HepG2 (cell line): Measurements from ENCODE around the gene SCN4B. TPM values are rescaled to one million over a fixed set of nuclear protein-coding genes. Genes with fewer than 3 reads are reported as not detected.

ENCODE experiments used
- BHLHE40 ChIP-seq: IDR thresholded peaks from 2 replicates; pipeline ENCODE4 v1.6.1; 2011; ENCODE audit warnings: low read length, improper control_type of control experiment
- CENPT ChIP-seq: sonication (generic); formaldehyde crosslinking; IDR thresholded peaks from 2 replicates; pipeline ENCODE4 v1.8.0; 2022; ENCODE audit warnings: low read depth, mild to moderate bottlenecking, moderate library complexity, missing genetic modification reagents
- HES4 ChIP-seq: sonication (generic); formaldehyde crosslinking; IDR thresholded peaks from 2 replicates; pipeline ENCODE4 v1.9.0; 2021; ENCODE audit warnings: mild to moderate bottlenecking, missing genetic modification reagents, borderline replicate concordance
- HOXD1 ChIP-seq: sonication (generic); formaldehyde crosslinking; IDR thresholded peaks from 2 replicates; pipeline ENCODE4 v1.5.0; 2020; ENCODE audit warnings: missing genetic modification reagents
- NR2F2 ChIP-seq: IDR thresholded peaks from 2 replicates; pipeline ENCODE4 v1.6.1; 2012; ENCODE audit warnings: low read depth, inconsistent platforms, borderline replicate concordance
- PITX1 ChIP-seq: sonication (generic); formaldehyde crosslinking; IDR thresholded peaks from 2 replicates; pipeline ENCODE4 v1.5.1; 2020; ENCODE audit warnings: mild to moderate bottlenecking, missing genetic modification reagents
- POLR2A ChIP-seq, 2 experiments: IDR thresholded peaks; 2 replicates each; pipeline ENCODE4 v1.6.1; 2011; ENCODE audit warnings: low read depth in 2 of 2, low read length in 2 of 2, mild to moderate bottlenecking in 1 of 2, moderate library complexity in 1 of 2; ENCODE audit not compliant: insufficient read depth in 1 of 2
- SMAD1 ChIP-seq: sonication (generic); formaldehyde crosslinking; IDR thresholded peaks from 2 replicates; pipeline ENCODE4 v1.4.0; 2020; ENCODE audit warnings: missing genetic modification reagents, low read depth, mild to moderate bottlenecking, borderline replicate concordance
- TCF7 ChIP-seq: sonication (generic); IDR thresholded peaks from 2 replicates; pipeline ENCODE4 v1.6.1; 2016; ENCODE audit warnings: antibody characterized with exemption, low read depth
- ZBTB20 ChIP-seq: sonication (generic); formaldehyde crosslinking; IDR thresholded peaks from 2 replicates; pipeline ENCODE4 v1.8.1; 2023; ENCODE audit warnings: missing genetic modification reagents, low read depth, mild to moderate bottlenecking, borderline replicate concordance
- ZNF264 ChIP-seq: sonication (generic); formaldehyde crosslinking; IDR thresholded peaks from 2 replicates; pipeline ENCODE4 v1.4.0; 2020; ENCODE audit warnings: missing genetic modification reagents
- ZNF282 ChIP-seq: fragments of 450-650 bp; IDR thresholded peaks from 2 replicates; pipeline ENCODE4 v1.6.1; 2018; ENCODE audit not compliant: partially characterized antibody
- ZNF3 ChIP-seq: IDR thresholded peaks from 2 replicates; pipeline ENCODE4 v1.7.0; 2017; ENCODE audit warnings: inconsistent platforms
- ZNF382 ChIP-seq: sonication (generic); formaldehyde crosslinking; IDR thresholded peaks from 2 replicates; pipeline ENCODE4 v1.5.0; 2020; ENCODE audit warnings: missing genetic modification reagents, mild to moderate bottlenecking, borderline replicate concordance
- ZNF614 ChIP-seq: IDR thresholded peaks from 2 replicates; pipeline ENCODE4 v1.6.1; 2018; ENCODE audit warnings: missing biosample characterization, missing genetic modification reagents, inconsistent platforms, borderline replicate concordance
- polyA plus RNA-seq, 8 experiments: library from polyadenylated mRNA; depleted of rRNA in 3 of 8; stranded (reverse) in 7 of 8; unstranded in 1 of 8; fragments of >200 nt; fragmentation: Illumina TruSeq in 4 of 8; extraction: Trizol in 4 of 8; gene quantifications; 2 replicates each; pipeline versions ENCODE4 v1.2.1 to v1.2.3, GENCODE V29; 2011 to 2016; ENCODE audit warnings: low read depth in 4 of 8, missing spikeins in 1 of 8, mixed read lengths in 1 of 8; ENCODE audit not compliant: insufficient read depth in 1 of 8
- total RNA-seq, 5 experiments: library from RNA; depleted of rRNA; stranded (reverse); fragments of >200 nt; fragmentation: Illumina TruSeq; extraction: Trizol; gene quantifications; 2 replicates each; pipeline ENCODE4 v1.2.3, GENCODE V29; 2016; ENCODE audit warnings: low read depth in 1 of 5
- TF ChIP-seq, protein P1 (sequence below): IDR thresholded peaks from 2 replicates; pipeline ENCODE4 v1.6.1; 2016; ENCODE audit warnings: missing biosample characterization, missing genetic modification reagents, low read depth
- TF ChIP-seq, protein P2 (sequence below): sonication (generic); formaldehyde crosslinking; IDR thresholded peaks from 2 replicates; pipeline ENCODE4 v1.9.0; 2021; ENCODE audit warnings: missing genetic modification reagents, borderline replicate concordance
- TF ChIP-seq, protein P3 (sequence below): sonication (generic); formaldehyde crosslinking; IDR thresholded peaks from 2 replicates; pipeline ENCODE4 v1.4.0; 2020; ENCODE audit warnings: missing genetic modification reagents, borderline replicate concordance
- TF ChIP-seq, protein P4 (sequence below): sonication (generic); formaldehyde crosslinking; IDR thresholded peaks from 2 replicates; pipeline ENCODE4 v1.4.0; 2020; ENCODE audit warnings: missing genetic modification reagents, mild to moderate bottlenecking, borderline replicate concordance
- TF ChIP-seq, protein P5 (sequence below): IDR thresholded peaks from 2 replicates; pipeline ENCODE4 v1.6.1; 2012; ENCODE audit warnings: low read depth, low read length, improper control_type of control experiment

SCN4B gene
- total and polyA plus RNA-seq, 2 of the 13 experiments (the other 11 are each of a cell fraction or from before 2014, with no cell fraction given) = 0.04 to 0.29 TPM

DNA sequence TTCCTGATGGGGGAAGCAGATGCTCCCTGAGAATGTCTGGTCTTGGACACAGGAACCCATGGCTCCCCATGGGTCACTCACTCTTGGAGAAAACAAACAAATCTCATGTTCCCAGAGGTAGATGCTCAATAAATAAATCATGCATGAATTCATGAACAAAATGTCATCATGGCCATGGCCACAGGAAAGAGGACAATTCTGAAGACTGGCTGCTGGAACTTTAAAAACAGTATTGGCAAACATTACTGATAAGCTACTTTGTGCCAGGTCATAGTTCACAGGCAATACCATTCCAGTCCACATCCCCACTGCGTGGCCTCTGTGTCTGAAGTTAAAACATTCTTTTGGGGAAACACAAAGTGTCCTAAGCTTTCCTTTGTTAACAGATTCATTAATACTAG lies 56.7 kb downstream of the SCN4B start (continued):
- TF ChIP-seq SMAD1 (no peak), ZNF614 (CRISPR knock-in tag) (peak; percentile 58; the same call in 1 of the 2 replicates), CENPT (CRISPR knock-in tag) (no peak), ZNF382 (CRISPR knock-in tag) (no peak), TCF7 (peak; percentile 85), ZNF264 (CRISPR knock-in tag) (no peak; the same call in 1 of the 2 replicates), HES4 (CRISPR knock-in tag) (no peak), HOXD1 (CRISPR knock-in tag) (no peak), POLR2A (IDR thresholded peaks at IDR 0.05; ENCODE audit: insufficient read depth in 1 of 2, low read depth in 2 of 2, low read length in 2 of 2) (no peak), NR2F2 (peak; percentile 91), ZNF3 (no peak), ZBTB20 (peak; percentile 85; the same call in 1 of the 2 replicates), PITX1 (CRISPR knock-in tag) (peak; percentile 76), ZNF282 (no peak), BHLHE40 (no peak)
- TF ChIP-seq, protein P1, sequence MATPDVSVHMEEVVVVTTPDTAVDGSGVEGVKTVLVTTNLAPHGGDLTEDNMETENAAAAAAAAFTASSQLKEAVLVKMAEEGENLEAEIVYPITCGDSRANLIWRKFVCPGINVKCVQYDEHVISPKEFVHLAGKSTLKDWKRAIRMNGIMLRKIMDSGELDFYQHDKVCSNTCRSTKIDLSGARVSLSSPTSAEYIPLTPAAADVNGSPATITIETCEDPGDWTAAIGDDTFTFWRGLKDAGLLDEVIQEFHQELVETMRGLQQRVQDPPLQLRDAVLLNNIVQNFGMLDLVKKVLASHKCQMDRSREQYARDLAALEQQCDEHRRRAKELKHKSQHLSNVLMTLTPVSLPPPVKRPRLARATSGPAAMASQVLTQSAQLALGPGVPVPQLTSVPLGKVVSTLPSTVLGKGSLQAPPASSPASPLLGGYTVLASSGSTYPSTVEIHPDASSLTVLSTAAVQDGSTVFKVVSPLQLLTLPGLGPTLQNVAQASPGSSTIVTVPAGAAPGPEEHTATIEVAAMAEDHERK (CRISPR knock-in tag) = no peak
- TF ChIP-seq, protein P2, sequence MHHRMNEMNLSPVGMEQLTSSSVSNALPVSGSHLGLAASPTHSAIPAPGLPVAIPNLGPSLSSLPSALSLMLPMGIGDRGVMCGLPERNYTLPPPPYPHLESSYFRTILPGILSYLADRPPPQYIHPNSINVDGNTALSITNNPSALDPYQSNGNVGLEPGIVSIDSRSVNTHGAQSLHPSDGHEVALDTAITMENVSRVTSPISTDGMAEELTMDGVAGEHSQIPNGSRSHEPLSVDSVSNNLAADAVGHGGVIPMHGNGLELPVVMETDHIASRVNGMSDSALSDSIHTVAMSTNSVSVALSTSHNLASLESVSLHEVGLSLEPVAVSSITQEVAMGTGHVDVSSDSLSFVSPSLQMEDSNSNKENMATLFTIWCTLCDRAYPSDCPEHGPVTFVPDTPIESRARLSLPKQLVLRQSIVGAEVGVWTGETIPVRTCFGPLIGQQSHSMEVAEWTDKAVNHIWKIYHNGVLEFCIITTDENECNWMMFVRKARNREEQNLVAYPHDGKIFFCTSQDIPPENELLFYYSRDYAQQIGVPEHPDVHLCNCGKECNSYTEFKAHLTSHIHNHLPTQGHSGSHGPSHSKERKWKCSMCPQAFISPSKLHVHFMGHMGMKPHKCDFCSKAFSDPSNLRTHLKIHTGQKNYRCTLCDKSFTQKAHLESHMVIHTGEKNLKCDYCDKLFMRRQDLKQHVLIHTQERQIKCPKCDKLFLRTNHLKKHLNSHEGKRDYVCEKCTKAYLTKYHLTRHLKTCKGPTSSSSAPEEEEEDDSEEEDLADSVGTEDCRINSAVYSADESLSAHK (CRISPR knock-in tag) = no peak
- TF ChIP-seq, protein P3, sequence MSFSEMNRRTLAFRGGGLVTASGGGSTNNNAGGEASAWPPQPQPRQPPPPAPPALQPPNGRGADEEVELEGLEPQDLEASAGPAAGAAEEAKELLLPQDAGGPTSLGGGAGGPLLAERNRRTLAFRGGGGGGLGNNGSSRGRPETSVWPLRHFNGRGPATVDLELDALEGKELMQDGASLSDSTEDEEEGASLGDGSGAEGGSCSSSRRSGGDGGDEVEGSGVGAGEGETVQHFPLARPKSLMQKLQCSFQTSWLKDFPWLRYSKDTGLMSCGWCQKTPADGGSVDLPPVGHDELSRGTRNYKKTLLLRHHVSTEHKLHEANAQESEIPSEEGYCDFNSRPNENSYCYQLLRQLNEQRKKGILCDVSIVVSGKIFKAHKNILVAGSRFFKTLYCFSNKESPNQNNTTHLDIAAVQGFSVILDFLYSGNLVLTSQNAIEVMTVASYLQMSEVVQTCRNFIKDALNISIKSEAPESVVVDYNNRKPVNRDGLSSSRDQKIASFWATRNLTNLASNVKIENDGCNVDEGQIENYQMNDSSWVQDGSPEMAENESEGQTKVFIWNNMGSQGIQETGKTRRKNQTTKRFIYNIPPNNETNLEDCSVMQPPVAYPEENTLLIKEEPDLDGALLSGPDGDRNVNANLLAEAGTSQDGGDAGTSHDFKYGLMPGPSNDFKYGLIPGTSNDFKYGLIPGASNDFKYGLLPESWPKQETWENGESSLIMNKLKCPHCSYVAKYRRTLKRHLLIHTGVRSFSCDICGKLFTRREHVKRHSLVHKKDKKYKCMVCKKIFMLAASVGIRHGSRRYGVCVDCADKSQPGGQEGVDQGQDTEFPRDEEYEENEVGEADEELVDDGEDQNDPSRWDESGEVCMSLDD (CRISPR knock-in tag) = no peak
- TF ChIP-seq, protein P4, sequence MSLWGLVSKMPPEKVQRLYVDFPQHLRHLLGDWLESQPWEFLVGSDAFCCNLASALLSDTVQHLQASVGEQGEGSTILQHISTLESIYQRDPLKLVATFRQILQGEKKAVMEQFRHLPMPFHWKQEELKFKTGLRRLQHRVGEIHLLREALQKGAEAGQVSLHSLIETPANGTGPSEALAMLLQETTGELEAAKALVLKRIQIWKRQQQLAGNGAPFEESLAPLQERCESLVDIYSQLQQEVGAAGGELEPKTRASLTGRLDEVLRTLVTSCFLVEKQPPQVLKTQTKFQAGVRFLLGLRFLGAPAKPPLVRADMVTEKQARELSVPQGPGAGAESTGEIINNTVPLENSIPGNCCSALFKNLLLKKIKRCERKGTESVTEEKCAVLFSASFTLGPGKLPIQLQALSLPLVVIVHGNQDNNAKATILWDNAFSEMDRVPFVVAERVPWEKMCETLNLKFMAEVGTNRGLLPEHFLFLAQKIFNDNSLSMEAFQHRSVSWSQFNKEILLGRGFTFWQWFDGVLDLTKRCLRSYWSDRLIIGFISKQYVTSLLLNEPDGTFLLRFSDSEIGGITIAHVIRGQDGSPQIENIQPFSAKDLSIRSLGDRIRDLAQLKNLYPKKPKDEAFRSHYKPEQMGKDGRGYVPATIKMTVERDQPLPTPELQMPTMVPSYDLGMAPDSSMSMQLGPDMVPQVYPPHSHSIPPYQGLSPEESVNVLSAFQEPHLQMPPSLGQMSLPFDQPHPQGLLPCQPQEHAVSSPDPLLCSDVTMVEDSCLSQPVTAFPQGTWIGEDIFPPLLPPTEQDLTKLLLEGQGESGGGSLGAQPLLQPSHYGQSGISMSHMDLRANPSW = no peak
- TF ChIP-seq, protein P5, sequence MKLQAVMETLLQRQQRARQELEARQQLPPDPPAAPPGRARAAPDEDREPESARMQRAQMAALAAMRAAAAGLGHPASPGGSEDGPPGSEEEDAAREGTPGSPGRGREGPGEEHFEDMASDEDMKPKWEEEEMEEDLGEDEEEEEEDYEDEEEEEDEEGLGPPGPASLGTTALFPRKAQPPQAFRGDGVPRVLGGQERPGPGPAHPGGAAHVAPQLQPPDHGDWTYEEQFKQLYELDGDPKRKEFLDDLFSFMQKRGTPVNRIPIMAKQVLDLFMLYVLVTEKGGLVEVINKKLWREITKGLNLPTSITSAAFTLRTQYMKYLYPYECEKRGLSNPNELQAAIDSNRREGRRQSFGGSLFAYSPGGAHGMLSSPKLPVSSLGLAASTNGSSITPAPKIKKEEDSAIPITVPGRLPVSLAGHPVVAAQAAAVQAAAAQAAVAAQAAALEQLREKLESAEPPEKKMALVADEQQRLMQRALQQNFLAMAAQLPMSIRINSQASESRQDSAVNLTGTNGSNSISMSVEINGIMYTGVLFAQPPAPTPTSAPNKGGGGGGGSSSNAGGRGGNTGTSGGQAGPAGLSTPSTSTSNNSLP = no peak
